PC-3 (cell line): ENCODE measurements around the gene PCDHGA4. TPM values are rescaled to one million over a fixed set of nuclear protein-coding genes. Genes with fewer than 3 reads are reported as not detected.

Experiments used
- ATAC-seq: fragments of 200-7000 bp; cut with Tn5 transposase; 2 replicates; pipeline ENCODE4 v1.9.1; 2020; ENCODE audit warnings: mild to moderate bottlenecking, moderate library complexity
- BruUV-seq: library from RNA; stranded (reverse); fragments of 400-500 nt; replicated peaks from 2 replicates; lab custom pipeline; 2021; lab: Mats Ljungman, UMichigan
- CTCF ChIA-PET: fragments of 300-600 bp; sonication (Branson Sonifier 250); formaldehyde crosslinking; loops from one replicate; lab custom pipeline; 2022; ENCODE audit warnings: antibody characterized with exemption; lab: Charles Lee
- POLR2A ChIA-PET: fragments of 300-600 bp; sonication (Branson Sonifier 250); formaldehyde crosslinking; loops from one replicate; lab custom pipeline; 2022; ENCODE audit warnings: antibody characterized with exemption; ENCODE audit not compliant: unreplicated experiment; lab: Charles Lee
- DNase-seq: peaks from one replicate; pipeline ENCODE4 v3.0.0-alpha.2; 2015
- H2AFZ ChIP-seq: fragments of 300-600 bp; sonication (generic); 2 replicates; pipeline ENCODE4 v1.6.0; 2016; ENCODE audit warnings: antibody characterized with exemption, low read length
- H3F3A ChIP-seq: fragments of 300-600 bp; sonication (generic); one replicate; pipeline ENCODE4 v1.6.0; 2017; ENCODE audit warnings: antibody characterized with exemption, low read length, control low read depth, mild to moderate bottlenecking; ENCODE audit not compliant: unreplicated experiment
- H3K27ac ChIP-seq: fragments of 300-600 bp; sonication (generic); 2 replicates; pipeline ENCODE4 v1.5.1; 2016; ENCODE audit warnings: mild to moderate bottlenecking, low read length
- H3K27me3 ChIP-seq: fragments of 300-600 bp; sonication (generic); 2 replicates; pipeline ENCODE4 v1.6.1; 2016; ENCODE audit warnings: low read length, mixed read lengths
- H3K36me3 ChIP-seq: fragments of 300-600 bp; sonication (generic); 2 replicates; pipeline ENCODE4 v1.6.1; 2016; ENCODE audit warnings: low read depth, mixed run types, low read length, mixed read lengths
- H3K4me1 ChIP-seq: fragments of 300-600 bp; sonication (generic); 2 replicates; pipeline ENCODE4 v1.5.1; 2016; ENCODE audit warnings: low read length; ENCODE audit not compliant: insufficient read depth
- H3K4me2 ChIP-seq: fragments of 300-600 bp; sonication (generic); 2 replicates; pipeline ENCODE4 v1.6.0; 2016; ENCODE audit warnings: low read length
- H3K4me3 ChIP-seq: fragments of 300-600 bp; sonication (generic); 2 replicates; pipeline ENCODE4 v1.5.1; 2016; ENCODE audit warnings: mild to moderate bottlenecking, low read length, mixed read lengths
- H3K79me2 ChIP-seq: fragments of 300-600 bp; sonication (generic); 2 replicates; pipeline ENCODE4 v1.6.1; 2017; ENCODE audit warnings: low read length, mixed read lengths
- H3K9ac ChIP-seq: fragments of 300-600 bp; sonication (generic); 2 replicates; pipeline ENCODE4 v1.6.0; 2016; ENCODE audit warnings: mild to moderate bottlenecking, low read length
- H3K9me2 ChIP-seq: fragments of 300-600 bp; sonication (generic); replicated peaks from 2 replicates; pipeline ENCODE4 v1.6.1; 2016; ENCODE audit warnings: mixed run types, low read length, mixed read lengths
- H3K9me3 ChIP-seq: fragments of 300-600 bp; sonication (generic); 2 replicates; pipeline ENCODE4 v1.6.1; 2016; ENCODE audit warnings: low read length, mixed read lengths
- H4K20me1 ChIP-seq: fragments of 300-600 bp; sonication (generic); 2 replicates; pipeline ENCODE4 v1.6.1; 2016; ENCODE audit warnings: low read length, mixed read lengths
- CTCF ChIP-seq: fragments of 300-600 bp; sonication (generic); conservative IDR thresholded peaks from 2 replicates; pipeline ENCODE4 v1.5.1; 2017; ENCODE audit warnings: antibody characterized with exemption, low read depth, mild to moderate bottlenecking, low read length
- EZH2 ChIP-seq: fragments of 300-600 bp; sonication (generic); IDR thresholded peaks from one replicate; pipeline ENCODE4 v1.6.1; 2017; ENCODE audit warnings: antibody characterized with exemption, mild to moderate bottlenecking, low read length; ENCODE audit not compliant: unreplicated experiment
- EZH2phosphoT487 ChIP-seq: fragments of 300-600 bp; sonication (generic); IDR thresholded peaks from 2 replicates; pipeline ENCODE4 v1.6.1; 2018; ENCODE audit warnings: mild to moderate bottlenecking, antibody characterized with exemption, low read length, borderline replicate concordance
- intact Hi-C: fragments of 100-400 bp; cut with micrococcal nuclease; formaldehyde crosslinking; loops from 2 replicates; pipeline ENCODE4 v1.9.0; 2023
- total RNA-seq: library from RNA; depleted of rRNA; stranded (reverse); fragments of >200 nt; gene quantifications from 2 replicates; pipeline ENCODE4 v1.2.3, GENCODE V29; 2014

Gene PCDHGA4
- total RNA-seq, 1 experiment from 2014 or later: 0.04 TPM

- no peak for ATAC-seq
- no peak for DNase-seq
- CTCF ChIA-PET: no interaction called here
- Histone ChIP-seq H3K9ac (no peak overlapping the region), H4K20me1 (no peaks in the 10 kb centered on the region), H3K9me2 (no peaks in the 10 kb centered on the region), H3K36me3 (no peaks in the 10 kb centered on the region), H3K27me3 (no peaks in the 10 kb centered on the region), H2AFZ (no peak overlapping the region), H3K79me2 (no peaks in the 10 kb centered on the region), H3K9me3 (no peaks in the 10 kb centered on the region), H3F3A (no peaks in the 10 kb centered on the region), H3K4me2 (no peak overlapping the region), H3K4me1 (no peaks in the 10 kb centered on the region), H3K4me3 (no peak overlapping the region), H3K27ac (no peak overlapping the region)
- TF ChIP-seq EZH2phosphoT487: no peak
- no peak for TF ChIP-seq CTCF
- no peak for TF ChIP-seq EZH2
- intact Hi-C loops: no loop called here
- POLR2A ChIA-PET: no interaction called here
- no TSS peak for BruUV-seq
These were observed 3.2 kb upstream of the PCDHGA4 start for GRCh38 chr5:141351591-141351990.

DNA sequence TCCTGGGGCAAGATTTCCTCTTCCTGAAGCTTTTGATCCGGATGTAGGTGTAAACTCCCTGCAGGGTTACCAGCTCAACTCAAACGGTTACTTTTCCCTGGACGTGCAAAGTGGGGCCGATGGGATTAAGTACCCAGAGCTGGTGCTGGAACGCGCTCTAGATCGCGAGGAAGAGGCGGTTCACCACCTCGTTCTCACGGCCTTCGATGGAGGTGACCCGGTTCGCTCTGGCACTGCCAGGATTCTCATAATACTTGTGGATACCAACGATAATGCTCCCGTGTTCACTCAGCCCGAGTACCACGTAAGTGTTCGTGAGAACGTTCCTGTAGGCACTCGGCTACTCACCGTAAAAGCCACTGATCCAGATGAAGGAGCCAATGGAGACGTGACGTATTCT is 820 bp downstream of the PCDHGA4 start:
- BruUV-seq: no TSS peak
- Histone ChIP-seq H3F3A (no peaks in the 10 kb centered on the region), H3K36me3 (no peaks in the 10 kb centered on the region), H3K4me2 (no peak overlapping the region), H3K4me1 (no peaks in the 10 kb centered on the region), H3K9me3 (no peaks in the 10 kb centered on the region), H4K20me1 (no peaks in the 10 kb centered on the region), H3K9me2 (no peaks in the 10 kb centered on the region), H3K27ac (no peak overlapping the region), H3K9ac (no peak overlapping the region), H3K4me3 (no peak overlapping the region), H3K79me2 (no peaks in the 10 kb centered on the region), H3K27me3 (no peaks in the 10 kb centered on the region), H2AFZ (no peak overlapping the region)
- ChIA-PET CTCF (no interaction called here), POLR2A (no interaction called here)
- TF ChIP-seq EZH2 (no peak), CTCF (no peak), EZH2phosphoT487 (no peak)
- no peak for DNase-seq
- intact Hi-C loops: no loop called here
- ATAC-seq: no peak

- ChIA-PET POLR2A (no interaction called here), CTCF (interaction anchor here (0.6 kb wide), 1 partner anchor 26 kb away, joined by 4 read pairs; the partner anchor contains the start of gene PCDHGA1)
- Histone ChIP-seq H3K4me2 (no peak overlapping the region), H3K9me3 (no peaks in the 10 kb centered on the region), H3K36me3 (no peaks in the 10 kb centered on the region), H3K9me2 (no peaks in the 10 kb centered on the region), H3K27ac (no peak overlapping the region), H3K4me3 (no peak overlapping the region), H2AFZ (no peak overlapping the region), H3K9ac (no peak overlapping the region), H3K27me3 (no peaks in the 10 kb centered on the region), H3F3A (no peaks in the 10 kb centered on the region), H4K20me1 (no peaks in the 10 kb centered on the region), H3K4me1 (no peaks in the 10 kb centered on the region), H3K79me2 (no peaks in the 10 kb centered on the region)
- no peak for DNase-seq
- TF ChIP-seq EZH2 (no peak), EZH2phosphoT487 (no peak), CTCF (no peak)
- intact Hi-C loops: no loop called here
- no TSS peak for BruUV-seq
- no peak for ATAC-seq
These were observed 1.3 kb downstream of the PCDHGA4 start for GRCh38 chr5:141356133-141356532.
